Ishikawa (cell line): ENCODE measurements around the gene ADAT2.

Source experiments
- CEBPB ChIP-seq: IDR thresholded peaks from 2 replicates; pipeline ENCODE4 v1.6.1; 2012
- CREB1 ChIP-seq: IDR thresholded peaks from 2 replicates; pipeline ENCODE4 v1.6.1; 2012; ENCODE audit warnings: low read depth
- EGR1 ChIP-seq: IDR thresholded peaks from 2 replicates; pipeline ENCODE4 v1.6.1; 2012
- EP300 ChIP-seq: IDR thresholded peaks from 2 replicates; pipeline ENCODE4 v1.6.1; 2012; ENCODE audit warnings: borderline replicate concordance
- FOXM1 ChIP-seq: IDR thresholded peaks from 2 replicates; pipeline ENCODE4 v1.6.1; 2012; ENCODE audit warnings: low read depth, borderline replicate concordance
- MAX ChIP-seq: IDR thresholded peaks from 2 replicates; pipeline ENCODE4 v1.6.1; 2012
- NFIC ChIP-seq: IDR thresholded peaks from 2 replicates; pipeline ENCODE4 v1.6.1; 2012
- RAD21 ChIP-seq: IDR thresholded peaks from 2 replicates; pipeline ENCODE4 v1.6.1; 2012; ENCODE audit warnings: low read depth
- REST ChIP-seq: IDR thresholded peaks from 2 replicates; pipeline ENCODE4 v1.6.1; 2012; ENCODE audit warnings: low read depth, mild to moderate bottlenecking
- TAF1 ChIP-seq: IDR thresholded peaks from 2 replicates; pipeline ENCODE4 v1.6.1; 2012; ENCODE audit warnings: low read depth, mild to moderate bottlenecking
- TCF12 ChIP-seq: IDR thresholded peaks from 2 replicates; pipeline ENCODE4 v1.6.1; 2012; ENCODE audit warnings: low read depth
- TEAD4 ChIP-seq: IDR thresholded peaks from 2 replicates; pipeline ENCODE4 v1.6.1; 2012
- USF1 ChIP-seq: IDR thresholded peaks from 2 replicates; pipeline ENCODE4 v1.6.1; 2012
- YY1 ChIP-seq: IDR thresholded peaks from 2 replicates; pipeline ENCODE4 v1.6.1; 2012; ENCODE audit warnings: low read depth
- ZBTB7A ChIP-seq: IDR thresholded peaks from 2 replicates; pipeline ENCODE4 v1.6.1; 2012; ENCODE audit warnings: low read depth

ADAT2 gene

GRCh38 chr6:143401068-143401446 is 49.4 kb downstream of the ADAT2 start:
- no peak for TF ChIP-seq TEAD4
- no peak for TF ChIP-seq CREB1
- TF ChIP-seq CEBPB = no peak
- TF ChIP-seq USF1 = no peak
- no peak for TF ChIP-seq REST
- TF ChIP-seq YY1 = no peak
- TF ChIP-seq MAX = no peak
- no peak for TF ChIP-seq FOXM1
- TF ChIP-seq TCF12 = no peak
- no peak for TF ChIP-seq ZBTB7A
- no peak for TF ChIP-seq TAF1
- no peak for TF ChIP-seq EP300
- TF ChIP-seq RAD21 = no peak
- TF ChIP-seq NFIC = no peak
- TF ChIP-seq EGR1 = no peak

GRCh38 chr6:143400258-143401067 is 50.0 kb downstream of the ADAT2 start:
- TF ChIP-seq RAD21 = no peak
- peak; percentile 88 for TF ChIP-seq NFIC
- no peak for TF ChIP-seq CEBPB
- TF ChIP-seq TEAD4 = 0 out of 2 replicates have a peak, but pooled peaks have one; percentile 36

- no peak for TF ChIP-seq TCF12
- no peak for TF ChIP-seq YY1
- TF ChIP-seq FOXM1 = no peak
- TF ChIP-seq RAD21 = no peak
- TF ChIP-seq EGR1 = no peak
- no peak for TF ChIP-seq EP300
- no peak for TF ChIP-seq MAX
- no peak for TF ChIP-seq ZBTB7A
- no peak for TF ChIP-seq USF1
- no peak for TF ChIP-seq TEAD4
- TF ChIP-seq CREB1 = no peak
- no peak for TF ChIP-seq NFIC
- TF ChIP-seq REST = no peak
- TF ChIP-seq CEBPB = no peak
- no peak for TF ChIP-seq TAF1
These were observed 50.7 kb downstream of the ADAT2 start for GRCh38 chr6:143399775-143400174.

GRCh38 chr6:143399176-143399575 is 51.3 kb downstream of the ADAT2 start:
- no peak for TF ChIP-seq EP300
- no peak for TF ChIP-seq TEAD4
- no peak for TF ChIP-seq YY1
- TF ChIP-seq EGR1 = no peak
- no peak for TF ChIP-seq USF1
- TF ChIP-seq ZBTB7A = no peak
- no peak for TF ChIP-seq MAX
- no peak for TF ChIP-seq NFIC
- TF ChIP-seq CREB1 = no peak
- TF ChIP-seq TAF1 = no peak
- TF ChIP-seq REST = no peak
- no peak for TF ChIP-seq RAD21
- no peak for TF ChIP-seq FOXM1
- no peak for TF ChIP-seq TCF12
- no peak for TF ChIP-seq CEBPB
